HG02970 (cell line): ENCODE measurements around the gene ANO6.

ENCODE experiments used
- ATAC-seq: cut with Tn5 transposase; IDR thresholded peaks from one replicate; pipeline ENCODE4 v1.9.1; 2021; ENCODE audit warnings: mild to moderate bottlenecking, moderate library complexity, moderate number of reproducible peaks; ENCODE audit not compliant: unreplicated experiment, low FRiP score

Gene ANO6

DNA sequence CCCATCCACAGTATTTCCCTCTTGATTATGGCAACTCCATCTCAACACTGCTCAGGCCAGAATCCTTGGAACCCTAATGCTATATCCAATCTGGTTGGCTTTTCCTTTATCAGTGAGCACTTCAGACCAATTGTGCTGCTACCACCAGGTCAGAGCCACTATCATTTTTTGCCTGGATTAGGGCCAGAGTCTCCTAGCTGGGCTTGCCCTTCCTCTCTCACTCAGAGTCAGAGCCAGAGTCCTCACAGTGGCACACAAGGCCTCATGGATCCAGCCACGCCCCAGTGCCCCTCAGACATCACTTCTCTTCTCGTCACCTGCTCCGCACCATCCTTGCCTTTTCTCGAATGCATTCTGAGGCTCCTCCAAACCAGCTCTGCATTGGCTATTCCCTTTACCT is 211.1 kb downstream of the ANO6 start:
- ATAC-seq = no peak

- ATAC-seq = no peak
These were observed 213.9 kb downstream of the ANO6 start for GRCh38 chr12:45429831-45430230.

DNA sequence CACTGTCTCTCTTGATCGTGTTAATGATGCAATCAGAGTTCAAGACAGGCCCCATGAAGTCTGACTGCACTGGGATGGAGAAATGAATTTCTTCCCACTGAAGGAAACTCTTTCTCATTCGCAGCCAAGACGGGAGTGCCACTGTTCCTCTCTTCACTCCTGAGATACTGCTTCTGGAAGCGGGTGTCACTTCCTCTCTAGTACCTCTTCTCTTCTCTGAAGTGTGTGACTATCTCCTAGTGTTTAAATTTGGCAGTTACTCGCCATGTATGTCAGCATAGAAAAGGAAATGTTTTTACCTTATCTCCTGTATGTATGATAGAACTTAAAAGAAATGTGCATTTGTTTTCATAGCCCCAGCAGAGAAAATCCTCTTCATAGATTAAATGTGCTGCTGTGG is 215.2 kb downstream of the ANO6 start:
- ATAC-seq = no peak

- no peak for ATAC-seq
These were observed 216.8 kb downstream of the ANO6 start for GRCh38 chr12:45432710-45433109.

GRCh38 chr12:45433441-45433868 is 217.6 kb downstream of the ANO6 start:
- no peak for ATAC-seq

DNA sequence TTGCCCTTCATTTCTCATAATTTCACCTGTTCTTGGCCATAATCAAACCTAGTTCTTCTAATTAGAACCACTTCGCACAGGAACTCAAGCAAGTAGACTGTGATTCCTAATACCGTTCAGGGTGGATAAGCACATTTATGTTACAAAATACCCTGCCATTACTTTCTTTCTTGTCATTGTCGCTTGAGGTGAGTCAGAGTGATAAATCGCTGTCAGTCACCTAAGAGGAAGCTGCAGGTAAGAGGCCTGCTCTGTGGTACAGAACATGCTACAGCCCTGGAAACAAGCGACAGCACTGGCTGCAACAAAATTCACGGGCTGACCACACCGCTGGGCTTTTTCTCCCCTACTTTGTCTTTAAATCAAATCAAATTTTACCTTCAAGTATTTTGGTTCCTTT is 218.2 kb downstream of the ANO6 start:
- ATAC-seq = no peak

DNA sequence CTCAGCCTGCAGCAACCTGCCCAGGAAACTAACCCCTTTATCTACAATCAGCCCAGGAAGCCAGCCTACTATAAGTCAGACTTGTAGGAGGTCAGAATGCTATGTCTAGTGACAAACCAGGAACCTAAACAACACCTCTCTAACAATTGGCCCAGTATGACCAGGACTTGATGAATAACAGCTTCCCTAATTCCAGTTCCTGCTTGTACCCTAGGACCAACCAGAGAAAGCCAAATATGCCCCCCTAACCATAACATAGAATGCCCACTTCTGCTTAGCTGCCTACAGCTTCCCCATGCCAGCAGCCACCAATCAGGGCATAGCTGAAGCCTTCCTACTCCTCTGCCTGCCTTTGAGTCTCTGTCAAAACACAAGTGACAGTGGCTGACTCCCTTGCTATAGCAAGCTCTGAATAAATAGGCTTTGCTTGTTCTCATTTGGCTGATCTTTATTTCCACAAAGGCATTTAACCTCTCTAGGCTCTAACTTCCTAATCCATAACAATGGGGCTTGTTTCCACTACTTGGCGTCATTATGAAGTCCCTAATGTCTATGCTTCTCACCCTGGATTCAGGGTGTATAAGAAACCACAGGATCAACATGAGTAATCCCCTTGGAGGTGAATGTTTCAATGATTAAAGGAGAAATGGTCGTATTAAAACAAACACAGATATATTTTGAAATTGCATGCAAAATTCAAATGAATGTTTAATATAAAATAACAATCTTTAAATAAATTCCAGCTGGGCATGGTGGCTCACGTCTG is 220.2 kb downstream of the ANO6 start:
- ATAC-seq = no peak

GRCh38 chr12:45439039-45439438 is 223.1 kb downstream of the ANO6 start:
- no peak for ATAC-seq

DNA sequence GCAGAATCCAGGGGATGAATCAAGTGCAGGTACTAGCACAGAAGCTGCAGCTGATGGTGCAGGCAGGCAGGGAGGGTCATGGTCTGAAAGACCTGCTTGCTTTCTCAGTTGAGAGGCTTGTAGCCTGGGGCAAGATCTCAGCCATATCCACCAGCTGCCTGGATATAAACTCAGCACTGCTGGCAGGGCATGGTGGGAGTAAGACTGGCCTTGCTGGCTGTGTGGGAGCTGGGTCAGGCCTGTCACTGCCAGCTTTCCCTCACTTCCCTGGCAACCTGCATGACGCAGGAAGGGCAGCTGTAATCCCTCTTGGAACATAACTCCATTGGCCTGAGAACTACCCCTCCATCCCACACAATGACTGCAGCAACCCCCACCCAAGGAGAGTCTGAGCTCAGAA is 230.1 kb downstream of the ANO6 start:
- ATAC-seq = no peak

DNA sequence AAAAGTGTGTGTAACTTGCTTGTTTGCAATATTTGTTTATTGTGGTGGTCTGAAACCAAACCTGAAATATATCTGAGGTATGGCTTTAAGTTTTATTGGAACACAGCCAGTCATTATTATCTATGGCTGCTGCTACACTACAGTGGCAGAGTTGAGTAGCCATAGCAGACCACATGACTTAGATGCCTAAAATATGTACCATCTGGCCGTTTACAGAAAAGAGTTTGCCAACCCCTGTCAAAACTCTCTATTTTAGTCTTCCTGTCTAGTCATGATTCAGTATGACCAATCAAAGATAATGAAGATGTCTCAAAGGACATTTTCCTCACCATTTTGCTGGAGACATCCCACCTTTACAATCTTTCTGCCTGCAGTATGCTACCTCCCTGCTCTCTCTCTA is 242.3 kb downstream of the ANO6 start:
- ATAC-seq = no peak

- no peak for ATAC-seq
These were observed 243.2 kb downstream of the ANO6 start for GRCh38 chr12:45458854-45459807.

GRCh38 chr12:45462506-45462905 is 246.6 kb downstream of the ANO6 start:
- ATAC-seq = no peak

DNA sequence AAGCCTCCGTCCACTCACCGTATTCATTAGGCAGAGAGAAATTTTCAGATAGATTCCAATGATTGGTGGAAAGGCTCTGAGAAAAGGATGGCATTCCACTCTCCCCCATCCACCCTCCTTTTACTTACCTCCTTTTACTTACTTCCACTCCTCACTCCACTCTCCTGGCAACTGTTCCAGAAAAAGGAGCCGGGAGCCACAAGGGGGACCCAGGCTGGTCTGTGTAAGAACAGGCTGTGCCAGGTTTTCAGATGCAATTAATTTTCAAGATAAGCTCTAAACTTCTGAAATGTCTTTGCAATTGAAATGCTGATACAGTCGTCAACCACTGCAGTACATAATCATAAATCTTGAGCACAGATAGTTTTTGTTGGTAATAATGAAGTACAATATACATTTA is 248.8 kb downstream of the ANO6 start:
- ATAC-seq = no peak

DNA sequence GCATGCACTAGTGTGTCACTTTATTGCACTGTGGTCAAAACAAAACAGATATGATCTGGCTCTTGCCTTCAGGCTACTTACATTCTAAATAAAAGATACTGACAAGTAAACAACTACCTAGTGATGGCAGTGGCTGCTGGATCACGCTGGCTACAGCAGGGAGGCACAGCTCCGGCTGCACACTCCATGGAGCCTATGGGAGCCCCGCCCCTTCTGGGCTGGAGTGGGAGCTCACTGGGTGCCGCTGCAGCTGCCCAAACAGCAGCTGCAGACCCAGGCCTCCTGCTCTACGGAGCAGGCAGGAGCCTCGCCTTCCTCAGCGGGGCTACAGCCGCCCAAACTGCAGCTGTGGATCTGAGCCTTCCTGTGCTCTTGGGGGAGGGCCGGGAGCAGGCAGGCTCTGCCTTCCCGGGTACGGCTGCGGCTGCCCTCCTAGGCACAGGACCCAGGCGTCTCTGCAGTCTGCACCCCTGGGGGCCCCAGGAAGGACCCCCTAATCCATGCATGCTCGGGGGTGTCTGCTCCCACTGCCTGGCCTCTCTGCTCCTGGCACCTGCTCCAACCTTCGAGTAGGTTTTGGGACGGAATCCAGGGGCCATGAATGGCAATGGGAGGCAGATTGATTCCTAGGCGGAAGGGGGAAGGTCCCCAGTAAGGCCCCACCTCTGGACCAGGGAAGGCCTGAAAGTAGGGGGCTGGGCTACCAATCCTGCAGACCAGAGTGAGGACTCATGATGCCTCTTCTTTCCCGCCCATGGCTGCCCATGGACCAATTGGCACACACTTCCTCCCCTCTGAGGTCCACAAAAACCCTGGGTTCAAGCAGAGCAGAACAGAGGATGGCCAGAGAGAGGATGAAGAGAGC is 253.1 kb downstream of the ANO6 start:
- no peak for ATAC-seq

- ATAC-seq = no peak
These were observed 254.0 kb downstream of the ANO6 start for GRCh38 chr12:45469902-45470301.

GRCh38 chr12:45473636-45474035 is 257.7 kb downstream of the ANO6 start:
- no peak for ATAC-seq

DNA sequence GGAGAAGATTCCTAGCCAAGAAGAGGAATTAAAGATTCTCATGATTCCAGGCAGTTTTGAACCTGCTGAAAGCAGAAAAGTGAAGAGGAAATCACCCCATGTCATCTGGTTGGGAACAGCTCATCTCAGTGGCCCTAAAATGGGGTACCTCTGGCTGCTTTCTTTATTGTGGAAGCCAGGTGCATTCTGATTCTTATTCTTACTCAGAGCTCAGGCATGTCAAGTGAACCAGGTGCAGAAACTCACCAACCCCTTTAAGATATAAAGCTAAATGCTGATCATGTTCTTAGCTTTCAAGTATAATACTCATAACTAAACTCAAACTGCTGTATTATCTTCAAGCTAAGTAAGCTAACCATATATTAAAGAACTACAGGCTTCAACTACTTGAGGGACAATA is 259.7 kb downstream of the ANO6 start:
- no peak for ATAC-seq

DNA sequence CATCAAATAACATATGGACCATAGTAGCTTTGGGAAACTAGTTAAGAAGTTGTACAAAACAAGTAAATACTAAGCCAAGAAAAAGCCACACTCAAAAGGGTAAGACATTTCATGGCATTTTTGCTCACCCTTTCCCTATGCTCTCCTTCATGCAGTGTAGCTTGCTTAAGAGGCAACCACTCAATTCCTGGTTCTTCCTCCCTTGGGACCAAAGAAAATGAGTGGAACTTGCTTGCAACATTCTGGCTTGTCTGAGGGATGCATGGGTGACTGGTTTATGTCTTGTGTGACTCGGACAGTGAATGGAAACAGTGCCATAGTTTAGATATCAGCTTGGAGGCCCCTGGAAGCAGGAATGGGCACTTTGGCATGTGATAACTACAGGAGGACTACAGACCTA is 261.6 kb downstream of the ANO6 start:
- no peak for ATAC-seq

DNA sequence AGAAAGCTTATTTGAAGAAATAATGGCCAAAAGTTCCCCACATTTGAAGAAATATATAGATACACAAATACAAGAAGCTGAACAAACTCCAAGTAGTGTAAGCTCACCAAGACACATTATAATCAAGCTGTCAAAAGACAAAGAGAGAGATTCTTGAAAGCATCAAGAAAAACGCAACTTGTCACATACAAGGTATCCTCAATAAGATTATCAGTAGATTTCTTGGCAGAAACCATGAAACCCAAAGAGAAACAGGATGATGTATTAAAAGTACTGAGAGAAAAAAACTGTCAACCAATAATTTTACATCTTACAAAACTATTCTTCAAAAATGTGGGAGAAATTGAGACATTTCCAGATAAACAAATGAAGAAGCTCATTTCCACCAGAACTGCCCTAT is 263.0 kb downstream of the ANO6 start:
- no peak for ATAC-seq

DNA sequence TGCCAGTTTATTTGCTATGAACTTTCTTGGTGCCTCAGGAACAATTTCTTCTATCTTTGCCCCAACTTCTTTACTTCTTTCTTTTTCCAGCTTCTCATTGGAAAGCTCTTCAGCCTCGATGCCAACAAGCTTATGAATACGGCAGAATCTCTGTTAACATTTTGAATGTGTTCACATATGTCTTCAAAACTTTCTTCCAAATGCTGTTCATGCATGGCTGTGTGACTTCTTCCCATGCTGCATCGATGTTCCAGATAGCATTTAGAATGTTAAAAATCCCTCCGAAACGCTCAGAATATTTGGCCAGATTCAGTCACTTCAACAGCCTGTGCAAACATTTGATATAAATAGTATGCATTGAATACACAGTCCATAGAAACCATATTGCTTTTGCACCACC is 265.9 kb downstream of the ANO6 start:
- no peak for ATAC-seq

DNA sequence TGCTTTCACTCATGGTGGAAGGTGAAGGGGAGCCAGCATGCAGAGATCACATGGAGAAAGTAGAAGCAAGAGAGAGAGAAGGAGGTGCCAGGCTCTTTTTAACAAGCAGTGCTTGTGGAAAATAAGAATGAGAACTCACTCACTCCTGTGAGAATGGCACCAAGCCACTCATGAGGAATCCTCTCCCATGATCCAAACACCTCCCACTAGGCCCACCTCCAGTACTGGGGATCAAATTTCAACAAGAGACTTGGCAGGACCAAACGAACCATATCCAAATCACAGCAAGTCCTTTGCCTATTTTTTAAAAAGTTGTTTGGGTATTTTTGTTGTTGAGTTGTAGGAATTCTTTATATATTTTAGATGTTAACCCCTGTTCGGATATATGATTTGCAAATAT is 267.7 kb downstream of the ANO6 start:
- no peak for ATAC-seq
